Natural killer cell (primary cell): ENCODE data around the gene KASH5. TPM values are rescaled to one million over a fixed set of nuclear protein-coding genes. Genes with fewer than 3 reads are reported as not detected.
A peak's percentile ranks its signal among the peaks of the same experiment; 100 is the strongest.

Source experiments
- ATAC-seq, 3 donors: fragments of 150-1000 bp in 2 of 3; fragments of 200-7000 bp in 1 of 3; cut with Tn5 transposase; 1 replicate in 1 of 3; 2 replicates in 2 of 3; pipeline ENCODE4 v1.10.0; 2021; ENCODE audit warnings: mild to moderate bottlenecking in 2 of 3, moderate library complexity in 2 of 3
- DNase-seq, 2 donors: peaks; one replicate each; pipeline versions ENCODE4 v3.0.0 to v3.0.0-alpha.2; 2013 to 2021; ENCODE audit warnings: mixed read lengths in 1 of 2
- H3K27ac ChIP-seq: one replicate; pipeline ENCODE4 v1.5.1; 2013; ENCODE audit warnings: mild to moderate bottlenecking, low read length
- H3K27me3 ChIP-seq: one replicate; pipeline ENCODE4 v1.6.1; 2013; ENCODE audit warnings: low read length; ENCODE audit not compliant: control insufficient read depth, insufficient read depth
- H3K36me3 ChIP-seq: one replicate; pipeline ENCODE4 v1.6.1; 2013; ENCODE audit warnings: low read length; ENCODE audit not compliant: control insufficient read depth, insufficient read depth
- H3K4me1 ChIP-seq: one replicate; pipeline ENCODE4 v1.6.1; 2013; ENCODE audit warnings: low read length; ENCODE audit not compliant: control insufficient read depth, insufficient read depth
- H3K4me3 ChIP-seq: one replicate; pipeline ENCODE4 v1.5.1; 2013; ENCODE audit warnings: low read length
- H3K9me3 ChIP-seq: one replicate; pipeline ENCODE4 v1.6.1; 2013; ENCODE audit warnings: low read length; ENCODE audit not compliant: control insufficient read depth, insufficient read depth
- H3K27ac Mint-ChIP-seq, 2 donors: one replicate each; pipeline ENCODE4 v1.8.0; 2022; ENCODE audit warnings: mild to moderate bottlenecking in 2 of 2, mixed read lengths in 2 of 2, moderate library complexity in 1 of 2
- H3K27me3 Mint-ChIP-seq, 2 donors: one replicate each; pipeline ENCODE4 v1.8.0; 2022; ENCODE audit warnings: low read depth in 2 of 2, mixed read lengths in 2 of 2
- H3K36me3 Mint-ChIP-seq: one replicate; pipeline ENCODE4 v1.8.0; 2022; ENCODE audit warnings: mixed read lengths
- H3K4me1 Mint-ChIP-seq, 2 donors: one replicate each; pipeline ENCODE4 v1.8.0; 2022; ENCODE audit warnings: mixed read lengths in 2 of 2
- H3K4me3 Mint-ChIP-seq: one replicate; pipeline ENCODE4 v1.8.0; 2022; ENCODE audit warnings: mild to moderate bottlenecking, moderate library complexity, mixed read lengths
- H3K9me3 Mint-ChIP-seq, 2 donors: one replicate each; pipeline ENCODE4 v1.8.0; 2022; ENCODE audit warnings: mixed read lengths in 2 of 2
- CTCF ChIP-seq: fragments of 200-600 bp; IDR thresholded peaks from one replicate; pipeline ENCODE4 v1.8.0; 2022; ENCODE audit warnings: antibody characterized with exemption
- WGBS: methylation state at CpG from one replicate; pipeline ENCODE4 v1.1.7; 2013; ENCODE audit warnings: missing lambda C conversion rate; ENCODE audit not compliant: insufficient coverage; 5-methylcytosine and 5-hydroxymethylcytosine counted together
- intact Hi-C: fragments of 100-400 bp; cut with micrococcal nuclease; formaldehyde crosslinking; loops from one replicate; pipeline ENCODE4 v1.14.2; 2022
- total RNA-seq, 4 donors: library from RNA; stranded (reverse); fragments of 120-200 nt in 1 of 4; gene quantifications; one replicate each; pipeline versions ENCODE4 v1.2.3 to v1.2.4, GENCODE V29; 2013 to 2022

Gene KASH5
- total RNA-seq, result under 1 TPM in 2 of 3 donors, not detected in 1; 0.73 to 0.80 TPM
- 0.27 TPM for total RNA-seq (2013)

- H3K27ac Mint-ChIP-seq, result peak within 1 kb of the TSS; percentile 72 to 83
- Histone ChIP-seq H3K4me1 (peaks cover 37% of the 10 kb centered on the region), H3K27me3 (no peaks in the 10 kb centered on the region), H3K9me3 (no peaks in the 10 kb centered on the region), H3K36me3 (no peaks in the 10 kb centered on the region), H3K4me3 (peak within 1 kb of the TSS; percentile 14), H3K27ac (peak within 1 kb of the TSS; percentile 36)
- intact Hi-C loops, result no loop called here
- peak; percentile 86 to 90 for DNase-seq
- H3K9me3 Mint-ChIP-seq, result no peaks in the 10 kb centered on the region
- WGBS, result 30% methylated on average over 40 of the region's 40 CpGs
- ATAC-seq, result peak; percentile 78 to 87 (median 84)
- H3K36me3 Mint-ChIP-seq, result peaks cover under 1% of the 10 kb centered on the region
- TF ChIP-seq CTCF, result no peak
- peak within 1 kb of the TSS; percentile 65 for H3K4me3 Mint-ChIP-seq
- peaks cover 0 to 7% of the 10 kb centered on the region in 2 donors for H3K27me3 Mint-ChIP-seq
- peaks cover 11 to 26% of the 10 kb centered on the region in 2 donors for H3K4me1 Mint-ChIP-seq
Observed at GRCh38 chr19:49387936-49388372, at the start of gene KASH5. Gene KASH5 (plus strand): TSS chr19:49388249. CDS start chr19:49390884, 2,635 bp downstream.

DNA sequence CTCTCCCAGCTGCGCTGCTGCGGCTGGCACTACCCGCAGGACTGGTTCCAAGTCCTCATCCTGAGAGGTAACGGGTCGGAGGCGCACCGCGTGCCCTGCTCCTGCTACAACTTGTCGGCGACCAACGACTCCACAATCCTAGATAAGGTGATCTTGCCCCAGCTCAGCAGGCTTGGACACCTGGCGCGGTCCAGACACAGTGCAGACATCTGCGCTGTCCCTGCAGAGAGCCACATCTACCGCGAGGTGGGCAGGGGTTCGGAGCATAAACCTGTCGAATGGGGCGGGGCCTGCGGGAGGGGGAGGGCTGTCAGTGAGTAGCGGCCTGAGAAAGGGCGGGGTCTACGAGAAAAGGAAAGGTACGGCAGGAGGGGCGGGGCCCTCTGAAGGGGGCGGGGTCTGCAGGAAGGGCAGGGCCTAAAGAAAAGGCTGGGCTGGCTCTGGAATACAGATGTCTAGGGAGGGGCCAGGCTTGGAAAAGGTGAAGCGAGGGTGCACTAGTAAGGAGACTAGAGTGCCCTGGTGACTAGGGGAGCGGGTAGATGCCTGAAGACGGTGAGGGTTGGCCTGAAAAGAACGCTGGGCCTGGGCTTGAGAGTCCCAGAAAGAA, 49.3 kb upstream of the KASH5 start:
- no peaks in the 10 kb centered on the region for H3K9me3 Mint-ChIP-seq
- Histone ChIP-seq H3K9me3 (no peaks in the 10 kb centered on the region), H3K4me1 (peaks cover 88% of the 10 kb centered on the region), H3K27me3 (no peaks in the 10 kb centered on the region), H3K27ac (no peak overlapping the region), H3K36me3 (peaks cover 31% of the 10 kb centered on the region), H3K4me3 (no peak overlapping the region)
- H3K4me3 Mint-ChIP-seq, result peak overlapping the region; percentile 49
- H3K27ac Mint-ChIP-seq, result peak overlapping the region in 1 of 2 donors; percentile 98
- H3K27me3 Mint-ChIP-seq, result no peaks in the 10 kb centered on the region
- ATAC-seq, result no peak
- intact Hi-C loops, result loop anchor here (5.0 kb wide), 1 partner anchor 36 kb away; no protein-coding TSS in a partner anchor
- DNase-seq, result no peak
- H3K36me3 Mint-ChIP-seq, result no peaks in the 10 kb centered on the region
- TF ChIP-seq CTCF, result no peak
- 91% methylated on average over 30 of the region's 30 CpGs for WGBS
- peaks cover 62 to 75% of the 10 kb centered on the region in 2 donors for H3K4me1 Mint-ChIP-seq

GRCh38 chr19:49339301-49340068, 48.6 kb upstream of the KASH5 start:
- H3K4me3 ChIP-seq, result peak overlapping the region; percentile 8
- no peak for TF ChIP-seq CTCF
- Mint-ChIP-seq H3K4me3 (no peak overlapping the region), H3K4me1 (peaks cover 56 to 71% of the 10 kb centered on the region in 2 donors), H3K36me3 (no peaks in the 10 kb centered on the region), H3K9me3 (no peaks in the 10 kb centered on the region), H3K27ac (peak overlapping the region; percentile 87 to 94), H3K27me3 (no peaks in the 10 kb centered on the region)
- intact Hi-C loops, result loop anchor here (5.0 kb wide), 1 partner anchor 37 kb away; no protein-coding TSS in a partner anchor
- H3K27me3 ChIP-seq, result no peaks in the 10 kb centered on the region
- no peak for DNase-seq
- H3K27ac ChIP-seq, result peak overlapping the region; percentile 67
- ATAC-seq, result no peak
- H3K9me3 ChIP-seq, result no peaks in the 10 kb centered on the region
- peaks cover 31% of the 10 kb centered on the region for H3K36me3 ChIP-seq
- WGBS, result 97% methylated on average over 47 of the region's 47 CpGs
- peaks cover 87% of the 10 kb centered on the region for H3K4me1 ChIP-seq
